ENCODE data around the gene TNFSF11. TPM values are rescaled to one million over a fixed set of nuclear protein-coding genes. Genes with fewer than 3 reads are reported as not detected.

Gene TNFSF11
- total and polyA plus RNA-seq, 8 donors, result 0.13 to 0.55 TPM; not detected in 6

DNA sequence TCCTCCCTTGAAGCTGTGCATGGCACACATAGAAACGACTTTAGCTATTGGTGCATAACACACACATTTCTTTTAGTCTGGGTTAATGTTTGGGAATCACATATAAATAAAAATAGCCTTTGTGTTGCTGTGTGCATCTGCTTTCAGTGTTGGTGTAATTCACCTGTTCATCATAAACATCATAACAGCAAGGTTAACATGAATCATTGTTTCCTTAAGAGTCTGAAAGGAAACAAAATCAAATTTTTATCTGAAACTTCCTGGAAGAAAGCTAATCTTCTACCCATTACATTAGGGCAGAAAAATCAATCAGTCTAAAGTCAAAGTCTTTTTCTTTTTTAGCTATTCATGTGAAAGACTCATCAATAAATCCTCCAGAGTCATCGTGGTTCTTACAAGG lies 35.0 kb upstream of the TNFSF11 start:
- Histone ChIP-seq H3K4me3 (no peak overlapping the region), H3K9me3 (no peaks in the 10 kb centered on the region), H3K27ac (no peak overlapping the region), H3K36me3 (no peaks in the 10 kb centered on the region), H3K27me3 (no peaks in the 10 kb centered on the region), H3K4me1 (no peaks in the 10 kb centered on the region)
- TF ChIP-seq POLR2A (IDR thresholded peaks at IDR 0.05) (no peak), EP300 (IDR thresholded peaks at IDR 0.05) (no peak), POLR2AphosphoS5 (IDR thresholded peaks at IDR 0.05) (no peak)
- TF ChIP-seq, protein P1, sequence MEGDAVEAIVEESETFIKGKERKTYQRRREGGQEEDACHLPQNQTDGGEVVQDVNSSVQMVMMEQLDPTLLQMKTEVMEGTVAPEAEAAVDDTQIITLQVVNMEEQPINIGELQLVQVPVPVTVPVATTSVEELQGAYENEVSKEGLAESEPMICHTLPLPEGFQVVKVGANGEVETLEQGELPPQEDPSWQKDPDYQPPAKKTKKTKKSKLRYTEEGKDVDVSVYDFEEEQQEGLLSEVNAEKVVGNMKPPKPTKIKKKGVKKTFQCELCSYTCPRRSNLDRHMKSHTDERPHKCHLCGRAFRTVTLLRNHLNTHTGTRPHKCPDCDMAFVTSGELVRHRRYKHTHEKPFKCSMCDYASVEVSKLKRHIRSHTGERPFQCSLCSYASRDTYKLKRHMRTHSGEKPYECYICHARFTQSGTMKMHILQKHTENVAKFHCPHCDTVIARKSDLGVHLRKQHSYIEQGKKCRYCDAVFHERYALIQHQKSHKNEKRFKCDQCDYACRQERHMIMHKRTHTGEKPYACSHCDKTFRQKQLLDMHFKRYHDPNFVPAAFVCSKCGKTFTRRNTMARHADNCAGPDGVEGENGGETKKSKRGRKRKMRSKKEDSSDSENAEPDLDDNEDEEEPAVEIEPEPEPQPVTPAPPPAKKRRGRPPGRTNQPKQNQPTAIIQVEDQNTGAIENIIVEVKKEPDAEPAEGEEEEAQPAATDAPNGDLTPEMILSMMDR (IDR thresholded peaks at IDR 0.05), result no peak
- no peak for DNase-seq
- intact Hi-C loops (cut with DNase I; ENCODE audit: low total_unique reads), result no loop called here
- WGBS, 5 donors, result 46 to 66% (median 59%) methylated on average over 2 of the region's 2 CpGs

DNA sequence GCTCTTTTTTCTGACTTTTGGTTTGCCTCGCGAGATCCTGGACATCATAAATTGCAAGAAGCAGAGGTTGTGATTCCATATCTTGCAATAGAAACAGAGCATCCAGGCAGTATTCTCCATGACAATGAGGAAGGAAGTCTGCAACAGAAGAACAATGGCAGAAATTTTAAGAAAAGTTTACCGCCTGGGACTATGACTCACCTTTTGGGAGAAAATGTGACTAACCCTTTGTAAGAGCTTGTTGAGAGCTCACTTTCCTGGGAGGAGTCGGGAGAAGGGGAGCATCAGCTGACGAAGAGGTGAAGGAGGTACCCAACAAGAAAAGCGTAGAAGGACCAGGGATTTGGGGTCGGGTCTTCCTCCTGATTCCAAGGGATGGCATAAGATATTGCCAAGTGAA lies 34.3 kb upstream of the TNFSF11 start:
- Histone ChIP-seq H3K36me3 (no peaks in the 10 kb centered on the region), H3K4me3 (no peak overlapping the region), H3K9me3 (no peaks in the 10 kb centered on the region), H3K4me1 (no peaks in the 10 kb centered on the region), H3K27ac (no peak overlapping the region), H3K27me3 (no peaks in the 10 kb centered on the region)
- intact Hi-C loops (cut with DNase I; ENCODE audit: low total_unique reads), result no loop called here
- 81 to 88% (median 86%) methylated on average over 7 of the region's 7 CpGs for WGBS, 5 donors
- DNase-seq, result no peak
- no peak for TF ChIP-seq EP300 (IDR thresholded peaks at IDR 0.05)
- TF ChIP-seq, protein P1 (IDR thresholded peaks at IDR 0.05), result no peak
- TF ChIP-seq POLR2AphosphoS5 (IDR thresholded peaks at IDR 0.05), result no peak
- no peak for TF ChIP-seq POLR2A (IDR thresholded peaks at IDR 0.05)

DNA sequence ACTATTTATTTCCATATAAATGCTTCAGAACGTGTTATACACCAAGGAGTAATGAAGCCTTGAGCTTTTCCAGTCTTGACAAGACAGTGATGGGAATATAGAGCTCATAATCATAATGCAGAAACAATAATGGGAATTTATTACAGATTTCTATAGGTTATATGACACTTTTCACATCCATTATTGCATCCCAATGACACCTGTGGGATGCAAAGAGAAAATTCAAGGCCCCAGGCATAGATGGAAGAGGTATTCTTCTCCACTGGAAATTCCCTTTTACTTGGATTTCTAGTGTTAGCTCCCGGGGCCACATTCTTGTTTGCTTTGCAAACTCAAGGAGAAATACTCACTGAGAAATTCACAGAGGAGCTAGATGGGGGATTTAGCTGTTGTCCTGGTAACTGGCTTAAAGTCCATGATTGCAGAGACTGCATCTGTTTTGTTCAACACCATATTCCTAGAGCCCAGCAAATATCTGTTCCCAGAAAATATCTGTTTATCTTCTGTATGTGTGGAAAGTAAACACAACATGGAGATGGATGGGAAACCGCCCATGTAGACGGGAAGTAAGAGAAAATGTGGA lies 30.6 kb upstream of the TNFSF11 start:
- intact Hi-C loops (cut with DNase I; ENCODE audit: low total_unique reads), result no loop called here
- 36 to 44% (median 38%) methylated on average over 4 of the region's 4 CpGs for WGBS, 5 donors
- no peak for DNase-seq
- no peaks in the 10 kb centered on the region for H3K9me3 ChIP-seq
- no peaks in the 10 kb centered on the region for H3K4me1 ChIP-seq
- H3K36me3 ChIP-seq, result no peaks in the 10 kb centered on the region
- no peaks in the 10 kb centered on the region for H3K27me3 ChIP-seq
- H3K4me3 ChIP-seq, result no peak overlapping the region
- H3K27ac ChIP-seq, result no peak overlapping the region
- TF ChIP-seq POLR2A (IDR thresholded peaks at IDR 0.05) (no peak), POLR2AphosphoS5 (IDR thresholded peaks at IDR 0.05) (no peak), EP300 (IDR thresholded peaks at IDR 0.05) (no peak)
- TF ChIP-seq, protein P1 (IDR thresholded peaks at IDR 0.05), result no peak

DNA sequence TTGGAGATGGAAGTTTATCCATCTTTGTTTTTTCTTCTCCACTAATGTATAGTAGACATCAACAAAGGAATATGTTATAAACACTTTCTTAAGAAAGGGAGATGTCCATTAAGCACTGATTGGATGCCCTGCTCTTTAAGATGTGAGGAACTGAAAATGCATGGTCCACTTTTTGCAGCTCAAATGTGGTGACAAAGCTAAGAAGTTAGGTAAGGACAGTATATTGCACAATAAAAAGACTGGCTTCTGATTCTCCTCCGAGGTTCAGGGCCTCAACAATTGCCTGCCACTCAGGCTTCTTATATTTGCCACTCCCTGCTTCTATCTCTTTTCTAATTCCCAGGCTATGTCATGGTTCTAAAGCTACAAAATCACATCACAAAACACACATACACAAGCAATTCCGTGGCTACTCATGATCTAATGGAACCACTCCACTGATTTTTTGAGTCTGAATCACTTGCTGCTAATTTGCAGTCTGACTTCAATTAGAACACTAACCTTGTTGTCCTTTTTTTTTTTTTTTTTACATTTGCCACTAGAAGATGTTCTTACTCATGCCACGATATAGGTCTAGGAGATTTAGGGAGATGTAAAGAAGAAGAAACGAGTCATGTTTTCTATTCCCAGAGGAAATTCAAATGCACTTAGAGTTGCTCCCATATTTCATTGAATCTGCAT lies 29.6 kb upstream of the TNFSF11 start:
- intact Hi-C loops (cut with DNase I; ENCODE audit: low total_unique reads), result no loop called here
- no peak overlapping the region for H3K27ac ChIP-seq
- TF ChIP-seq, protein P1 (IDR thresholded peaks at IDR 0.05), result no peak
- TF ChIP-seq POLR2AphosphoS5 (IDR thresholded peaks at IDR 0.05) (no peak), EP300 (IDR thresholded peaks at IDR 0.05) (no peak), POLR2A (IDR thresholded peaks at IDR 0.05) (no peak)
- no peaks in the 10 kb centered on the region for H3K27me3 ChIP-seq
- no peaks in the 10 kb centered on the region for H3K9me3 ChIP-seq
- no peaks in the 10 kb centered on the region for H3K36me3 ChIP-seq
- no peak for DNase-seq
- 66 to 75% (median 75%) methylated on average over 4 of the region's 4 CpGs for WGBS, 5 donors
- peaks cover 0 to 8% (median 4%) of the 10 kb centered on the region in 4 donors for H3K4me1 ChIP-seq
- H3K4me3 ChIP-seq, result no peak overlapping the region
